Type B pancreatic cell (in vitro differentiated cells): Measurements from ENCODE around the gene SCARF2. TPM values are rescaled to one million over a fixed set of nuclear protein-coding genes. Genes with fewer than 3 reads are reported as not detected.

Experiments
- DNase-seq: peaks from one replicate; pipeline ENCODE4 v3.0.0; 2021; ENCODE audit warnings: mixed read lengths; ENCODE audit not compliant: unreplicated experiment; ENCODE audit errors: extremely low spot score
- H3K27ac Mint-ChIP-seq: 2 replicates; pipeline ENCODE4 v1.8.0; 2021; ENCODE audit warnings: mild to moderate bottlenecking, mixed read lengths
- H3K27me3 Mint-ChIP-seq: 2 replicates; pipeline ENCODE4 v1.8.0; 2021; ENCODE audit warnings: mixed read lengths
- H3K36me3 Mint-ChIP-seq: 2 replicates; pipeline ENCODE4 v1.8.0; 2021; ENCODE audit warnings: mixed read lengths
- H3K4me1 Mint-ChIP-seq: one replicate; pipeline ENCODE4 v1.8.0; 2021; ENCODE audit warnings: mixed read lengths; ENCODE audit not compliant: unreplicated experiment
- H3K4me3 Mint-ChIP-seq: 2 replicates; pipeline ENCODE4 v1.8.0; 2021; ENCODE audit warnings: mild to moderate bottlenecking, mixed read lengths
- H3K9me3 Mint-ChIP-seq: 2 replicates; pipeline ENCODE4 v1.8.0; 2021; ENCODE audit warnings: mixed read lengths
- CTCF ChIP-seq: fragments of 200-600 bp; sonication (generic); conservative IDR thresholded peaks from 2 replicates; pipeline ENCODE4 v1.5.0; 2021; ENCODE audit warnings: antibody characterized with exemption, mild to moderate bottlenecking
- total RNA-seq: library from RNA; stranded (reverse); gene quantifications from 2 replicates; pipeline ENCODE4 v1.2.1, GENCODE V29; 2021; ENCODE audit warnings: low replicate concordance

Gene SCARF2
- total RNA-seq, 1 donor from 2014 or later, result 21.7 TPM

- no peak overlapping the region for H3K27ac Mint-ChIP-seq
- H3K4me1 Mint-ChIP-seq, result peaks cover 14% of the 10 kb centered on the region
- H3K27me3 Mint-ChIP-seq, result peaks cover 22% of the 10 kb centered on the region
- no peak for TF ChIP-seq CTCF
- H3K4me3 Mint-ChIP-seq, result peak overlapping the region; percentile 38
- H3K9me3 Mint-ChIP-seq, result no peaks in the 10 kb centered on the region
- H3K36me3 Mint-ChIP-seq, result peaks cover 15% of the 10 kb centered on the region
- DNase-seq, result no peak
Measured at GRCh38 chr22:20428496-20429253, 8.9 kb downstream of the SCARF2 start.

DNA sequence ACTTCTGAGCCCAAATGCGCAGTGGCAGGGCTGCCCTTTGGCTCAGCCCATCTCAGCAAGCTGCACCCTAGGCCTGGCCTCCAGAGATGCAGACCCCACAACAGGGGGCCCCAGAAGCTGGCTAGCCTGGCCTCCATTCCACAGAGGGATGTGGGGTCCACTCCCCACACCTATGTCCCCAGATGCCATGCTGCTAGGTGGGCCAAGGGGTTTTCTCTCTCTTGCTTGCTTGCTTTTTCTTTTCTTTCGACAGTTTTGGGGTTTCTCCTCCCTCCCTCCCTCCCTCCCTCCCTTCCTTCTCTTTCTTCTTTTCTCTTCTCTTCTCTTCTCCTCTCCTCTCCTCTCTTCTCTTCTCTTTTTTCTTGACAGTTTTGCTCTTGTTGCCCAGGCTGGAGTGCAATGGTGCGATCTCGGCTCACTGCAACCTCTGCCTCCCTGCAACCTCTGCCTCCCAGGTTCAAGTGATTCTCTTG lies 9.6 kb downstream of the SCARF2 start:
- no peak overlapping the region for H3K27ac Mint-ChIP-seq
- H3K4me3 Mint-ChIP-seq, result no peak overlapping the region
- no peak for TF ChIP-seq CTCF
- peaks cover 14% of the 10 kb centered on the region for H3K36me3 Mint-ChIP-seq
- DNase-seq, result no peak
- H3K27me3 Mint-ChIP-seq, result peaks cover 20% of the 10 kb centered on the region
- H3K9me3 Mint-ChIP-seq, result no peaks in the 10 kb centered on the region
- H3K4me1 Mint-ChIP-seq, result peaks cover 18% of the 10 kb centered on the region

- TF ChIP-seq CTCF, result no peak
- no peak for DNase-seq
- Mint-ChIP-seq H3K27me3 (peaks cover 14% of the 10 kb centered on the region), H3K27ac (no peak overlapping the region), H3K4me3 (no peak overlapping the region), H3K9me3 (no peaks in the 10 kb centered on the region), H3K36me3 (peaks cover 12% of the 10 kb centered on the region), H3K4me1 (peaks cover 17% of the 10 kb centered on the region)
Measured at GRCh38 chr22:20427104-20427944, 10.3 kb downstream of the SCARF2 start.

- no peak for DNase-seq
- no peak for TF ChIP-seq CTCF
- peaks cover 9% of the 10 kb centered on the region for H3K27me3 Mint-ChIP-seq
- no peak overlapping the region for H3K27ac Mint-ChIP-seq
- H3K9me3 Mint-ChIP-seq, result no peaks in the 10 kb centered on the region
- no peak overlapping the region for H3K4me3 Mint-ChIP-seq
- H3K4me1 Mint-ChIP-seq, result peaks cover 12% of the 10 kb centered on the region
- H3K36me3 Mint-ChIP-seq, result peaks cover 12% of the 10 kb centered on the region
Measured at GRCh38 chr22:20426259-20426615, 11.4 kb downstream of the SCARF2 start.

DNA sequence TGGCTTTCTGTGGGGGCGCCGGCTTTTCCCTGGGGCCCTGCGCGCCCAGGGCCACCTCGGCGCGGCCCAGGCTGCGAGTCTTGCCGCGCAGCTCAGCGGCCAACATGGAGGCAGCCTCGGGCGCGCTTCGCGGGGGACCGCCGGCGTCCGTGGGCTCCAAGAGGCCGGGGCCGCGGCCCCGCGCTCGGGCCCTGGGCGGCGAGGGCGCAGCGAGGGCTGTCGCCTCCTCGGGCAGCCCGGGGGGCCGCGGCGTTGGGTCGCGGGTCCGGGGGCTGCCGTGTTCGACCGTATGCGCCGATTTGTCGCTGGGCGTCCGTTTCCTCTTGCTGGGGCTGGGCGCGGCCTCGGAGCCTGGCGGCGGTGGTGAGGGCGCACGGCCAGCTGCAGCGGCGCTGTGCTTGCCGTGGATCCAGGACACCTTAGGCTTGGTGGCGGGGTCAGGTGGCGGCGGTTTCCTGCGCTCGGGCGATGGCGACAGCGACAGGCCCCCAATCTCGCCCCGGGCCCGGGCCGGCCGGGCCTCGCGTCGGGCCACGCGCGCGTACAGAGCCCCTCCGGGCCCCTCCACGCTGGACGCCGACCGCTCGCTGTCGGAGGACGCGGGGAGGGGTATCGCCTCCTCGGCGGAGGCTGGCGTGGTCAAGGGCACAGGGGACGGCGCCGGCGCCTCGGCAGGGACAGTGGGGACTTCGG lies 11.9 kb downstream of the SCARF2 start:
- H3K27me3 Mint-ChIP-seq, result peaks cover 9% of the 10 kb centered on the region
- no peaks in the 10 kb centered on the region for H3K9me3 Mint-ChIP-seq
- no peak for TF ChIP-seq CTCF
- DNase-seq, result no peak
- peaks cover 12% of the 10 kb centered on the region for H3K4me1 Mint-ChIP-seq
- H3K27ac Mint-ChIP-seq, result no peak overlapping the region
- H3K36me3 Mint-ChIP-seq, result peaks cover 12% of the 10 kb centered on the region
- no peak overlapping the region for H3K4me3 Mint-ChIP-seq
